IMR-90 (cell line): ENCODE data around the gene POFUT2. TPM values are rescaled to one million over a fixed set of nuclear protein-coding genes. Genes with fewer than 3 reads are reported as not detected.

Source experiments
- ATAC-seq: fragments of 200-7000 bp; cut with Tn5 transposase; 2 replicates; pipeline ENCODE4 v1.9.1; 2020; ENCODE audit warnings: low read depth, mild to moderate bottlenecking, moderate library complexity
- BruUV-seq: library from RNA; stranded (reverse); fragments of 400-500 nt; replicated peaks from 2 replicates; lab custom pipeline; 2021; lab: Mats Ljungman, UMichigan
- CTCF ChIA-PET: fragments of 300-600 bp; formaldehyde crosslinking; extraction: SDS; loops from one replicate; lab custom pipeline; 2021; ENCODE audit warnings: antibody characterized with exemption; lab: Yijun Ruan, JAX
- POLR2A ChIA-PET: fragments of 300-600 bp; sonication (Branson Sonifier 250); formaldehyde crosslinking; loops from one replicate; lab custom pipeline; 2022; ENCODE audit warnings: antibody characterized with exemption; ENCODE audit not compliant: unreplicated experiment; lab: Charles Lee
- DNase-seq: peaks from one replicate; pipeline ENCODE4 v3.0.0; 2013
- H2AFZ ChIP-seq: replicated peaks from 2 replicates; pipeline ENCODE3; 2013; ENCODE audit warnings: low read length, mild to moderate bottlenecking; ENCODE audit not compliant: poor library complexity
- H2AK5ac ChIP-seq: 2 replicates; pipeline ENCODE4 v1.6.1; 2013; ENCODE audit warnings: low read depth, low read length, inconsistent platforms
- H2AK9ac ChIP-seq: replicated peaks from 2 replicates; pipeline ENCODE3; 2013; ENCODE audit warnings: mild to moderate bottlenecking, low read depth, low read length, moderate library complexity; ENCODE audit not compliant: poor library complexity
- H2BK120ac ChIP-seq: 2 replicates; pipeline ENCODE4 v1.6.1; 2013; ENCODE audit warnings: low read depth, low read length, inconsistent platforms
- H2BK15ac ChIP-seq: 3 replicates; pipeline ENCODE4 v1.6.1; 2013; ENCODE audit warnings: low read depth, low read length, inconsistent platforms
- H2BK20ac ChIP-seq: 2 replicates; pipeline ENCODE4 v1.6.1; 2013; ENCODE audit warnings: low read depth, mild to moderate bottlenecking, inconsistent platforms, low read length, moderate library complexity
- H2BK5ac ChIP-seq: 2 replicates; pipeline ENCODE4 v1.6.1; 2013; ENCODE audit warnings: mild to moderate bottlenecking, low read depth, low read length, inconsistent platforms; ENCODE audit not compliant: poor library complexity, severe bottlenecking
- H3K14ac ChIP-seq: replicated peaks from 2 replicates; pipeline ENCODE4 v1.6.1; 2013; ENCODE audit warnings: low read depth, low read length, inconsistent platforms
- H3K18ac ChIP-seq: 2 replicates; pipeline ENCODE4 v1.6.1; 2013; ENCODE audit warnings: low read depth, low read length, control low read depth
- H3K23ac ChIP-seq: 2 replicates; pipeline ENCODE4 v1.6.1; 2013; ENCODE audit warnings: low read depth, low read length, inconsistent platforms
- H3K27ac ChIP-seq: 2 replicates; pipeline ENCODE4 v1.5.1; 2013; ENCODE audit warnings: mild to moderate bottlenecking, control low read depth, low read length; ENCODE audit not compliant: insufficient read depth
- H3K27me3 ChIP-seq: 2 replicates; pipeline ENCODE4 v1.6.1; 2013; ENCODE audit warnings: low read length; ENCODE audit not compliant: control insufficient read depth, insufficient read depth
- H3K36me3 ChIP-seq: 2 replicates; pipeline ENCODE4 v1.6.1; 2013; ENCODE audit warnings: low read length, mixed read lengths; ENCODE audit not compliant: control insufficient read depth, insufficient read depth
- H3K4ac ChIP-seq: 2 replicates; pipeline ENCODE4 v1.6.1; 2013; ENCODE audit warnings: low read depth, low read length, inconsistent platforms
- H3K4me1 ChIP-seq: 2 replicates; pipeline ENCODE4 v1.6.1; 2013; ENCODE audit warnings: low read length, mixed read lengths; ENCODE audit not compliant: control insufficient read depth, insufficient read depth
- H3K4me2 ChIP-seq: 2 replicates; pipeline ENCODE4 v1.6.1; 2013; ENCODE audit warnings: low read depth, mild to moderate bottlenecking, control low read depth, low read length, moderate library complexity
- H3K4me3 ChIP-seq: 2 replicates; pipeline ENCODE4 v1.5.1; 2013; ENCODE audit warnings: low read depth, mild to moderate bottlenecking, control low read depth, low read length, moderate library complexity; ENCODE audit not compliant: insufficient read depth
- H3K56ac ChIP-seq: 2 replicates; pipeline ENCODE4 v1.6.1; 2013; ENCODE audit warnings: low read length, inconsistent platforms; ENCODE audit not compliant: insufficient read depth; ENCODE audit errors: extremely low read depth
- H3K79me1 ChIP-seq, 2 experiments: 2 replicates each; pipeline ENCODE4 v1.6.1; 2013; ENCODE audit warnings: low read length in 2 of 2, inconsistent platforms in 1 of 2, low read depth in 1 of 2
- H3K9ac ChIP-seq: 2 replicates; pipeline ENCODE4 v1.6.1; 2013; ENCODE audit warnings: low read depth, low read length, control low read depth
- H3K9me1 ChIP-seq: 2 replicates; pipeline ENCODE4 v1.6.1; 2013; ENCODE audit warnings: low read length, inconsistent platforms; ENCODE audit not compliant: insufficient read depth
- H3K9me3 ChIP-seq: 2 replicates; pipeline ENCODE4 v1.6.1; 2013; ENCODE audit warnings: low read length; ENCODE audit not compliant: control insufficient read depth, insufficient read depth
- H4K20me1 ChIP-seq: 2 replicates; pipeline ENCODE4 v1.6.1; 2013; ENCODE audit warnings: low read length, inconsistent platforms; ENCODE audit not compliant: insufficient read depth
- H4K5ac ChIP-seq: 2 replicates; pipeline ENCODE4 v1.6.1; 2013; ENCODE audit warnings: mild to moderate bottlenecking, low read depth, low read length, control low read depth
- H4K8ac ChIP-seq, 2 experiments: 2 replicates each; pipeline ENCODE4 v1.6.1; 2013; ENCODE audit warnings: low read depth in 2 of 2, low read length in 2 of 2, control low read depth in 1 of 2, inconsistent platforms in 1 of 2
- H4K91ac ChIP-seq: 2 replicates; pipeline ENCODE4 v1.6.1; 2013; ENCODE audit warnings: low read depth, low read length, inconsistent platforms; ENCODE audit not compliant: insufficient read depth
- BHLHE40 ChIP-seq: fragments of 150-350 bp; IDR thresholded peaks from 2 replicates; pipeline ENCODE4 v1.6.1; 2016; ENCODE audit warnings: mild to moderate bottlenecking, low read depth, low read length
- CEBPB ChIP-seq: IDR thresholded peaks from 2 replicates; pipeline ENCODE4 v1.6.1; 2012; ENCODE audit warnings: low read depth, low read length, improper control_type of control experiment
- CHD1 ChIP-seq: IDR thresholded peaks from 2 replicates; pipeline ENCODE4 v1.6.1; 2012; ENCODE audit warnings: low read depth, low read length, improper control_type of control experiment
- CTCF ChIP-seq: conservative IDR thresholded peaks from 2 replicates; pipeline ENCODE4 v1.5.1; 2012; ENCODE audit warnings: mild to moderate bottlenecking, low read depth, low read length, improper control_type of control experiment
- ELK1 ChIP-seq: fragments of 150-350 bp; IDR thresholded peaks from 2 replicates; pipeline ENCODE4 v1.6.1; 2016; ENCODE audit warnings: low read depth, mild to moderate bottlenecking, low read length, moderate library complexity, borderline replicate concordance
- FOS ChIP-seq: fragments of 150-350 bp; IDR thresholded peaks from 2 replicates; pipeline ENCODE4 v1.6.1; 2016; ENCODE audit warnings: low read depth, low read length
- MAFK ChIP-seq: IDR thresholded peaks from 2 replicates; pipeline ENCODE4 v1.6.1; 2012; ENCODE audit warnings: low read depth, low read length, improper control_type of control experiment
- MAZ ChIP-seq: IDR thresholded peaks from 2 replicates; pipeline ENCODE4 v1.6.1; 2012; ENCODE audit warnings: low read depth, mild to moderate bottlenecking, low read length, improper control_type of control experiment, moderate library complexity, borderline replicate concordance
- MXI1 ChIP-seq: IDR thresholded peaks from 2 replicates; pipeline ENCODE4 v1.6.1; 2012; ENCODE audit warnings: low read depth, mild to moderate bottlenecking, low read length, moderate library complexity, borderline replicate concordance
- NFE2L2 ChIP-seq: fragments of 150-350 bp; IDR thresholded peaks from 2 replicates; pipeline ENCODE4 v1.6.1; 2016; ENCODE audit warnings: low read depth, mild to moderate bottlenecking, low read length
- POLR2A ChIP-seq: IDR thresholded peaks from 2 replicates; pipeline ENCODE4 v1.6.1; 2012; ENCODE audit warnings: mild to moderate bottlenecking, low read depth, low read length
- RAD21 ChIP-seq: IDR thresholded peaks from 2 replicates; pipeline ENCODE4 v1.6.1; 2012; ENCODE audit warnings: low read length, improper control_type of control experiment
- RCOR1 ChIP-seq: IDR thresholded peaks from 2 replicates; pipeline ENCODE4 v1.6.1; 2012; ENCODE audit warnings: mild to moderate bottlenecking, low read length, improper control_type of control experiment; ENCODE audit not compliant: insufficient replicate concordance
- RFX5 ChIP-seq: IDR thresholded peaks from 2 replicates; pipeline ENCODE4 v1.8.0; 2012; ENCODE audit warnings: low read depth, mild to moderate bottlenecking, low read length, moderate library complexity
- SMC3 ChIP-seq: fragments of 150-350 bp; IDR thresholded peaks from 2 replicates; pipeline ENCODE4 v1.6.1; 2016; ENCODE audit warnings: low read depth, mild to moderate bottlenecking, antibody characterized with exemption, low read length, moderate library complexity
- WGBS, 2 experiments: methylation state at CpG; one replicate each; pipeline versions ENCODE4 v1.1.5 to v1.1.7; 2013; ENCODE audit warnings: missing lambda C conversion rate in 2 of 2; ENCODE audit not compliant: insufficient read length in 1 of 2; ENCODE audit errors: extremely low coverage in 2 of 2; 5-methylcytosine and 5-hydroxymethylcytosine counted together
- dilution Hi-C: fragments of 300-500 bp; cut with HindIII; formaldehyde crosslinking; loops from one replicate; pipeline ENCODE4 v1.14.3; 2018; ENCODE audit warnings: low sequenced_read_pairs; ENCODE audit not compliant: unreplicated experiment
- in situ Hi-C: fragments of 300-500 bp; cut with MboI; formaldehyde crosslinking; loops from 3 replicates; pipeline ENCODE4 v1.14.3; 2019; ENCODE audit warnings: low sequenced_read_pairs, inconsistent platforms, mixed read lengths
- intact Hi-C: fragments of 100-400 bp; cut with micrococcal nuclease; formaldehyde crosslinking; loops from 2 replicates; pipeline ENCODE4 v1.10.0; 2022
- polyA plus RNA-seq, 3 experiments: library from polyadenylated mRNA; depleted of rRNA; stranded (reverse); fragments of >200 nt; gene quantifications; 2 replicates each; pipeline ENCODE4 v1.2.3, GENCODE V29; 2012; ENCODE audit warnings: low replicate concordance in 1 of 3
- total RNA-seq: library from RNA; depleted of rRNA; stranded (reverse); fragments of >200 nt; gene quantifications from 2 replicates; pipeline ENCODE4 v1.2.3, GENCODE V29; 2012
- TF ChIP-seq, protein P1 (sequence below): fragments of 150-350 bp; IDR thresholded peaks from 2 replicates; pipeline ENCODE4 v1.6.1; 2017; ENCODE audit warnings: mild to moderate bottlenecking, antibody characterized with exemption, low read length, low read depth

The POFUT2 gene
- total and polyA plus RNA-seq, 2 of the 4 experiments (the other 2 are of a cell fraction), result 18.8 to 59.3 TPM

- peaks cover 26% of the 10 kb centered on the region for H3K4me1 ChIP-seq
- H3K27ac ChIP-seq, result no peak overlapping the region
- in situ Hi-C loops, result no loop called here
- ChIA-PET POLR2A (no interaction called here), CTCF (no interaction called here)
- no peak overlapping the region for H3K14ac ChIP-seq
- H2AK5ac ChIP-seq, result peak overlapping the region; percentile 78; the same call in 1 of the 2 replicates
- intact Hi-C loops, result no loop called here
- no peaks in the 10 kb centered on the region for H3K9me3 ChIP-seq
- no peak overlapping the region for H2AFZ ChIP-seq
- no peaks in the 10 kb centered on the region for H3K79me1 ChIP-seq
- no peak overlapping the region for H3K18ac ChIP-seq
- peaks cover 5% of the 10 kb centered on the region; the same call in 1 of the 2 replicates for H3K9me1 ChIP-seq
- no CpG with 5 or more reads among the region's 14 CpGs for WGBS, 2 experiments
- no TSS peak for BruUV-seq
- H3K27me3 ChIP-seq, result no peaks in the 10 kb centered on the region
- no peak overlapping the region for H2BK20ac ChIP-seq
- no peak overlapping the region for H2BK120ac ChIP-seq
- no peak overlapping the region for H2AK9ac ChIP-seq
- H2BK15ac ChIP-seq, result no peak overlapping the region
- DNase-seq (no peak), ATAC-seq (no peak)
- H3K23ac ChIP-seq, result no peak overlapping the region
- H3K4me2 ChIP-seq, result no peak overlapping the region
- H3K56ac ChIP-seq, result no peak overlapping the region
- no peak overlapping the region for H4K91ac ChIP-seq
- no peak overlapping the region for H3K4me3 ChIP-seq
- no peaks in the 10 kb centered on the region for H4K20me1 ChIP-seq
- no peaks in the 10 kb centered on the region for H3K36me3 ChIP-seq
- H2BK5ac ChIP-seq, result no peak overlapping the region
- TF ChIP-seq RFX5, result no peak
- TF ChIP-seq RCOR1, result no peak
- TF ChIP-seq, protein P1, sequence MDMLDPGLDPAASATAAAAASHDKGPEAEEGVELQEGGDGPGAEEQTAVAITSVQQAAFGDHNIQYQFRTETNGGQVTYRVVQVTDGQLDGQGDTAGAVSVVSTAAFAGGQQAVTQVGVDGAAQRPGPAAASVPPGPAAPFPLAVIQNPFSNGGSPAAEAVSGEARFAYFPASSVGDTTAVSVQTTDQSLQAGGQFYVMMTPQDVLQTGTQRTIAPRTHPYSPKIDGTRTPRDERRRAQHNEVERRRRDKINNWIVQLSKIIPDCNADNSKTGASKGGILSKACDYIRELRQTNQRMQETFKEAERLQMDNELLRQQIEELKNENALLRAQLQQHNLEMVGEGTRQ, result no peak
- no peak for TF ChIP-seq RAD21
- TF ChIP-seq MAZ, result no peak
- TF ChIP-seq ELK1, result no peak
- TF ChIP-seq MAFK, result no peak
- TF ChIP-seq MXI1, result no peak
- TF ChIP-seq NFE2L2, result no peak
- TF ChIP-seq CTCF, result no peak
- no peak for TF ChIP-seq POLR2A
- no peak for TF ChIP-seq CEBPB
- TF ChIP-seq SMC3, result no peak
- no peak for TF ChIP-seq FOS
- no peak for TF ChIP-seq CHD1
- no peak for TF ChIP-seq BHLHE40
- H4K8ac ChIP-seq, result no peak overlapping the region
- H3K4ac ChIP-seq, result no peak overlapping the region
- H4K5ac ChIP-seq, result no peak overlapping the region
- dilution Hi-C loops, result no loop called here
- no peak overlapping the region for H3K9ac ChIP-seq
Observed at GRCh38 chr21:45335151-45335760, 47.6 kb upstream of the POFUT2 start.
